Hepatic stellate cell (primary cell): Measurements from ENCODE around the gene ITPK1.

ENCODE experiments used
- DNase-seq: peaks from one replicate; pipeline ENCODE4 v3.0.0; 2011; ENCODE audit warnings: low spot score

The ITPK1 gene

DNA sequence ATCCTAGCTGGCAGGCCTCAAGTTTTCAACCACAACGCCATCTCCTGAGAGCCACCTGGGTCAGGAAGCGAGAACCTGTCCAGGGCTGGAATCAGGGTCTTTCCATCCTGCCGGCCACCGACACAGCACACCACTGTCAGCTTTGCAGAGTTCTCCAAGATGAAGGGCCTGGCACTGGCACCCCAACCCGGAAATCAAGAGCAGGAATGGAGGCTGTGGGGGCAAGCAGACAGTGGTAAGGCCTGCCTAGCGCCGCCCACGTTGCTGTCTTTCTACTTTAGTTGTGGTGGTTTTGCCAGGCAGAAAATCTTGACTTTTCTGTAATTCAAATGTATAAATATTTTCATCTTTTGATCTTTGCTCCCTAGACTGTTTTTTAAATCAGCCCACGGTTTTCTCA lies 90.7 kb downstream of the ITPK1 start:
- DNase-seq = no peak

DNA sequence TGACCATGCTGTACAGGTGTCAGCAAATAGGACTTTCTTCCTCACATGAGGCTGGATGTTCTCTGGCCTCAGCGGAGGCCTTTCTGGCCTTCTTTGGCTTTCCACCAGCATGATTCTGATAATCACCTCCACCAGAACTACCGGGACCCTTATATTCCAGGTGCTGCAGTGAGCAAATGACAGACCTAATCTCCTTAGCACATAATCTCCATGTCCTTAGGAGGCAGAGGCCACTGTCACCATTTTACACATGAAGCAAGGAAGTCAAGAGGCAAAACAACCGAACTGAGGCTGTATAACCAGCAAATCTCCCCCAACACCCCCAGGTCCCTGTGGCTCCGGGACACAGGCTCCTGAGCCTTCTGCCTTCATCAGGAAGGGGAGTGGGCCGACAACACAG lies 91.2 kb downstream of the ITPK1 start:
- no peak for DNase-seq

DNA sequence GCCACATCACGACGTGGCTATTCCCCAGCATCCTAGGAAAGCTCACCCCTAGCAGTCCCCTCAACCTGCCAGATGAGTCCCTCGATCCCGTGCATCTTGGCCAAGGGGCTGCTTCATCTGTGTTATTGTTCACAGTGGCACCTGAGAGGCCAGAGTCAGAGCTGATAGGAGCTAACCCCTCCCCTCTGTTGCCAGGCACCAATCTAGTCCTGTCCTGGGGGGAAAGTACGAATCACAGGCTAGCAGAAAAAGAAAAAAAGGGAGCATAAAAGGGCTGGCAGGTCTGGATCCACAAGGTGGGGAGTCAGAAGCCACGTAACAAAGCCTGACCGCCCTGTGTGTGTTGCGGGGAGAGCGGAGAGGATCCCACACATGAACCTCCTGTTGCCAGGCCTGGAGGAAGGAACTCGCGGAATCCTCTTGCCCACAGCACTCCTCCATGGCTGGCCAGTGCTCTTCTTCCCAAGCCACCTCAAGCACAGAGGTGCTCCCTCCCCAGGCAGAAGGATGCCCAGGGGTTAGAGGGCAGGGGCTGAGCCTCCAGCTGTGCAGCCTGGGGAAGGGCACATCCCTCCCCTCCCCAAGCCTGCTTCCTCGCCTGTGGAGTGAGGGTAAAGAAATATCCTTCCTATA lies 91.8 kb downstream of the ITPK1 start:
- DNase-seq = no peak

DNA sequence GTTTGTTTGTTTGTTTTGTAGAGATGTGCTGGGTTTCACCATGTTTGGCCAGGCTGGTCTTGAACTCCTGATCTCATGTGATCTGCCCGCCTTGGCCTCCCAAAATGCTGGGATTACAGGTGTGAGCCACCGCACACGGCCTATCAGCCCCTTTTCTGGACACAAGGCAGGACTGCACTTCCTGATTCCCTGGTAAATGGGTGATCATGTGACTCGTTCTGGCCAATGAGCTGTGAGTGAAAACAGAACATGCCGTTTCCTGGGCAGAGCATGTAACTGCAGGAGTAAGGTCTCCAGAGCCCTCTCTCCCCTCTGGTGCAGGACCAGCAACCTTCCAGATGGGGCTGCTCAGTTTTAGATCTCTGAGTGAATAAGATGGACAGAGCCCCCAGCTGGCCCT lies 92.7 kb downstream of the ITPK1 start:
- DNase-seq = no peak

DNA sequence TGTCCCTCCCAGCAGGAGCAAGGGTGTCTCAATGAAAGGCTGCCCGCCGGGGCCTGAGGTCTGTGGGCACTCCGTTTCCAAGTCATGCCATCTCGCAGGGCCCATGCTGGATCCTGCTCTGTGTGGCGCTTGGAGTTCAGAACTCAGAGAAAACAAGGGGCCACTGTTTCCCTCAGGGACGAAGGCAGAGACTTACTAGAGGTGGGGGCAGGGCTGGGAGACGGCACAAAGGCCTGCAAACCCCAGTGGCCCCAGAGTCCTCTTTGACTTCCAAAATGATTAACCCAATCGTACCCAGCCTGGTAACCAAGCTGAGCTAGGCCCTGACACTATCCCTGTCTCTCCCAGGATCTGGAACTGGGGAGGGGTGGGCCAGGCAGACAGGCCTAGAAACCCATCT lies 95.8 kb downstream of the ITPK1 start:
- DNase-seq = no peak

DNA sequence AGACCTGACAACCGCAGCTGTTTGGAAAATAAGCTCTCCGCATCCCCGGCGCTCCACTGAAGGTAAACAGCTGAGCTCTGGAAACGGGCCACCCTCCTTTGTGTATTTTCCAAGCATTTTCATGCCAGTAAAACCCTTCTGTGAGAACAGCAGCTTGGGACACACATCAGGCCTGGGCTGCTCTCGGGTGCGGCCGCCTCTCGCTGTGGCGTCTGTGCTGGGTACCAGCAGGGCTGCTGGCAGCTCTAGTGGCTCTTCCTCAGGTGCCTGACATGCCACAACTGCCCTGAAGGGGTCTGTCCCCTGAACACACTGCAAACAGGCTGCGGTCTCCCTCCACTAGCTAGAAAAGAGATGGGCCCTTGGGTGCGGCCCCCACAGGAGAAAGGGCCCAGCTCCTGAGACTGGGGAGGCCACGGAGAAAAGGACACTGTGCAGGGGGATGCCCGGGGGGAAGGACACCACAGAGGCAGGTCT lies 96.3 kb downstream of the ITPK1 start:
- no peak for DNase-seq

DNA sequence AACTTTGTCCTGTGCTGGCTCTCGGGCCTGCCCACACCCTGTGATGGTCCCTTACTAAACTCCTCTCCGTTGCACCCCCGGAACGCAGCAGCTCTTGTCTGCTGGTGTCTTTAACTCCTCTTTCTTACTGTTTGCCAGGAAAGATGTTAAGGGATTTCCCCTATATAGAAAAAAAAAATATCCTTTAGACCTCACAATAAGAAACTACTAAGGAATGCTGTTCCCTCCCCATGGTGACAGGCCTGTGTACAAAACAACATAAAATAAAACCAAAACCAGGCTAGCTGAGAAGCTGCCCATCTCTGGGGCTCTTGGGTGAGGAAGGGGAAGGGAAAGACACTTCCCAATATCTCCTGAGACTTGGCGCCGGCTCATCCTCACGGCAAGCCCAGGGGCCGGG lies 97.4 kb downstream of the ITPK1 start:
- DNase-seq = no peak

DNA sequence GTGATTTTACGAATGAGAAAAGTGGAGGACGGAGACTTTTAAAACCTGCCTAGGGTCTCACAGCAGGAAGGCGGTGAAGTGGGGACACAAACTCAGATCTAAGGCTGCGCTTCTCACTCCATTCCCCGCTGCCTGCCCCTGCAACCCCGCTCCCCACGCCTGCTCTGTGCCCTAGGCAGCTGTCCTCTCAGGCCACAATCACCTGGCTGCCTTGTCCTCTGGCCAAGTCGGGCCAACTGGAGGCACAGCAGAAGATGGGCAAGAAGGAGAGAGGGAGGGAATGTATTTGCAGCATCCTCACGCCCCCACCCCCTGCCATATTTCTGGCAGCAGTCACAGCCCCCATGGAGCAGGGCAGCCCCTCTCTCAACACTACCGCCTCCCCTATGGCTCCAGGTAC lies 97.8 kb downstream of the ITPK1 start:
- no peak for DNase-seq

DNA sequence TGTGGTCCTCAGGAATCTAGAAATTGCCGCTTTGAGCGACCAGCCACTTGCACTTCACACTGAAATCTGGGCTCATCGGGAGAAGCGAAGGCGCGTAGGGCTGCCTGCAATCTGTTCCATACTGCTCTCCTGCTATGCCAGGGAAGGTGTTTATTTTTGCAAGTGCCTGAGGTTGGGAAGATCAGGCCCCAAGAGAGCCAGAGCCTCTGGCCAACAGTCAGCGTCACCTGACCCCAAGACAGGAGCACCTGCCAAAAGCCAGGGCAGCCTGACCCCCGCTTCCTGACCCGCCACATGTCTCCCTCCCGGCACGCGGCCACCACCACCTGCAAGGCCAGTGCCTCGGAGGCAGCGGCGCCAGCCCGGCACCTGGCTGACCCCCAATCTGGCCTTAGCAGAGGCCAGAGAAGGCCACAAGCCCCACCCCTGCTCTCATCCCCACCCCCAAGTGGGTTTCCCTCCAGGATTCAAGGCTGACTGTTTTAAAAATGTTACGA lies 98.4 kb downstream of the ITPK1 start:
- DNase-seq = no peak

DNA sequence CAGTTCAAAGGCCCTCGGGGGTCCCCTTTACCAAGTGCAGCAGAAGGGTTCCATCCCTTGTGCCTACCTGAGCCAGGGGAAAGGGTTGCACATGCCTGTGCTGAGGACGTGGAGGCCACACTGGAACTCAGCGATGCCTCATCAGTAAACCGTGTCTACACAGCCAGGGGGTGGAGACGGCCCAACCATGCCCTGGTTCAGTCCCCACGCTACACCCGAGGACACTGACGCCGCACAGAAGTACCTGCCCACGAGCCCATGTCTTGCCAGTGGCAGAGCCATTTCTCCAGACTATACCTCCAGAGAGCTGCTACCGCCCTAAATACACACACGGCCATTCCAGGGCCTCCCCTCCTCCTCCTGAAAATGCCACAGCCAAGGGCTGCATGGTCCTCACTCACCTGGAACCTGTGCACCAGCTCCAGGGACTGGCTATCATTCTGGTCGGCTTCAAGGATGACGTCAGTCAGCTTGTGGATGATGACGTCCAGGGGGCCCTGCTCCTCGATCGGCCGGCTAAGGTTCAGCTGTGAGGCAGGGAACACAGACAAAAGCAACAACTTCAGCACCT lies 99.4 kb downstream of the ITPK1 start:
- DNase-seq = no peak

DNA sequence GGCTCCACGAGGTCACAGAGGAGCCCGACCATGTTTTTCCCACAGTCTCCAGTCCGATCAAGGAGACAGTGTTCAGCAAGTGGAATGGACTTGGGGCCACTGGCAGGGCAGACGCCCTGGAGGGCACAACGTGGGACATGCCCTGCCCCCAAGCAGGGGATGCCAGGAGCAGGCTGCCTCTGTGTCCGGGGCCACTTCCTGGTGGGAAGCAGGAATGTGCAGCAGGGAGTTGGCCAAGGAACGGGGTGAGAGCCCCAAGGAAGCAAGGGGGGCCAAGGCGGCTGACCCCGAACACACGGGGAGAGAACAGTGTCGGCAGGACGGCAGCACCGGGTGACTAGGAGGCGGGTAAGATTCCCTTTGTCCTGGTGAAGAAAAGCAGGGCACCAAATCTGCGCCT lies 100.2 kb downstream of the ITPK1 start:
- DNase-seq = no peak

DNA sequence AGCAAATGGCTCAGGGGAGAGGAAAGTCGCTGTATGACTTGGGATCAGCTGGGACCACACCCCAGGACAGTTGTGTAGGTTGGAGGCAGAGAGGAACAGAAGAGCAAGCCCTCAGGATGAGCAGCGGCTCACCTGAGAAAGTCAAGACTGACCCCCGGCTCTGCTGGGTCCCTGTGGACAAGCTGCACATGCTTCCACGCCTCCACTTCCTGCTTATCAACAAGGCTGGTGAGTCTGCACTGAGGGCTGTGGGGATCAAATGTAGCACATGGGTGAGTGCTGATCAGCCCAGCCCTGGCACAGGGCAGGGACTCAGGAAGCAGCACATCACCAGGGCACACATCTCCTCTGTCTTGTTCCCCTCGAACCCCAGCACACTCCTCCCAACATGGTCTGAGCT lies 100.7 kb downstream of the ITPK1 start:
- DNase-seq = no peak

DNA sequence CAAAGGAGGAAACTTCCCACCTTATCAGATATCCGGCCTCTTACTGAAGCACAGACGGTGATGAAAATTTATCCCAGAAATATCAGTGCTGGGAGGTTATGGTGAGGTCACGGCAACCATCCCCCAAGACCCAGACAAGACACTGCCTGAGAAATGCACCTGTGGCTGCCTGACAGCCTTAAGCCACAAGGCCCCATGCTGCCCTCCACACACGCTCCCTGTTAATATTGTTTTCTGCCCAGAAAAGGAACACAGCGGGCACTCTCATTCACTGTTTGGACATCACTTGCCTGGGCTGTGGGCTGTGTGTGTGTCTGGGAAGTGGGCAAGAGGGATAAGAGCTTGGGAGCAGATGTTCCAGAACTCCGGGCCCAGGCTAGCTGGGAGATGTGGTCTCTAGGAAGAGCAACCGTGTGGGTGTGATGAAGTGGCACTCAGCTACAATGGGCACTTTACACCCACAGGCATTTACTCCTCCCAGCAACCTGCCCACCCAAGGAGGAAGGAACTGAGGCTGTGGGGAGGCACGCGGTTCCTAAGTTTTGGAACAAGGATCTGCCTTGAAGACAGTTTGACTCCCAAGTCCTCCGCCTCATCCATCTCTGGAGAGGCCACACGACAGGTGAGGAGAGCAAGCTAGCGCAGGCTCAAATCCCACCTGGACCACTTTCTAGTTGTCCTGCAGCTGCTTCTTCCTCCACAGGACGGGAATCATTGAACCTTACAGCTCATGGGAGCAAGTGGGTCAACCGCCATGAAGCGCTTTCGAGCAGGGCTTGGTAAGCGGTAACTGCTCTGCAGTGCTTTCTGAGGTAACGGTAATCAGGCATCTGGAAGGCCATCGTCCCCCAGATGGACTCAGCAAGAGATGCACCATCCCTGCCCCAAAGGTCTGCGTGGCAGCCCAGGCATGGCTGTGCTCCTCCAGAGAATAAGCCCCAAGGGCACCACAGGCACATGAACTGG lies 101.4 kb downstream of the ITPK1 start:
- no peak for DNase-seq

DNA sequence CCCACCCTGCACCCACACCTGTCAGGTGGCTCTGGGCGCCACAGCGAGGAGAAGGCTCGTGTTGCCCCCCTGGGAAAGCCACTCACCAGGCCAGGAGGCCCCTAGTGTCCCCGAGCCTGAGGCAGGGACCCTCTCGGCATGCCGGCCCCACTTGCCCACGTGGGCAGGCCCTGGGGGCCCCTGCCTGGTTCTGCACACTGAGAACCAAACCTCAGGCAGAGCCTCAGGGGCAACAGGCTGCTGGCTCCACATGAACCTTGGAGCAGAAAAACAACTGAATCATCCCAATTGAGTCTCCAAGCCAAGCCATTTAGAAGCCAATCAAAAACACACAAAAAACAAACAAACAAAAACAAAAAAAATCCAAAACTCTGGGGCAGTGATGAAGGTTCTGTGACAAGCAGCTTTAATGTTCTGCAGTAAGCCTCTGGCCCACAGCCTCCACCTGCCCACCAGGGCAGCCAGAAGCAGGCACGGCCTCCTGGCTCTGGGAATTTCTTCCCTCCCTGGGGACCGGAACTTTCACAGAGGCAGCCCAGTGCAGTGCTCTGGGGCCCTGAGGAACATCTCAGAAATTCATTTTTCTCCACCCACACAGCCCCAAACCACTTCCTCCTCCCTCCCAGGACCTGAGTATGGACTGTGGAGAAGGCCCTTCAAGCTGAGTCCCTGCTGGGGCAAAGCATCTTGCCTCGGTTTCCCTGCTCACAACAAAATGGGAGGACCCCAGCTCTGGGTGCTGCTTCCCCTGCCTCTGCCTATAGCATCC lies 102.6 kb downstream of the ITPK1 start:
- DNase-seq = peak; percentile 91

DNA sequence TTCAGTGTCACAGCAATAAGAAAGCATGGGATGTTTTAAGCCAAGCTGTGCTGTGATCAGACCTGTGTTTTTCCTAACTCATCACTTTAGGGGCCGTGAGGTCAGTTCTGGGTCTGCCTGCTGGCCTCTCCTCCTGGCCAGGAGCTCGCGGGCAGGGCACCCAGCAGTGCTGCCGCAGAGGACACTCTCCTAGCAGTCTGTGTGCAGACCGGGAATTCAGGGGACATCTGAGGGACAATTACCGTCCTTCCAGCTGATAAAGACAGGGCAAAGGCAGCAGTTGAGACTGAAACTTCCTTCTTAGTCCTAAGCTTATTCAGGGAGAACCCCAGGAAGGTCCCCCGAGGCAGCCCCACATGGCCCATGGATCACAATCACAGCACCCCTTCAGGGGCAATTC lies 103.2 kb downstream of the ITPK1 start:
- no peak for DNase-seq

DNA sequence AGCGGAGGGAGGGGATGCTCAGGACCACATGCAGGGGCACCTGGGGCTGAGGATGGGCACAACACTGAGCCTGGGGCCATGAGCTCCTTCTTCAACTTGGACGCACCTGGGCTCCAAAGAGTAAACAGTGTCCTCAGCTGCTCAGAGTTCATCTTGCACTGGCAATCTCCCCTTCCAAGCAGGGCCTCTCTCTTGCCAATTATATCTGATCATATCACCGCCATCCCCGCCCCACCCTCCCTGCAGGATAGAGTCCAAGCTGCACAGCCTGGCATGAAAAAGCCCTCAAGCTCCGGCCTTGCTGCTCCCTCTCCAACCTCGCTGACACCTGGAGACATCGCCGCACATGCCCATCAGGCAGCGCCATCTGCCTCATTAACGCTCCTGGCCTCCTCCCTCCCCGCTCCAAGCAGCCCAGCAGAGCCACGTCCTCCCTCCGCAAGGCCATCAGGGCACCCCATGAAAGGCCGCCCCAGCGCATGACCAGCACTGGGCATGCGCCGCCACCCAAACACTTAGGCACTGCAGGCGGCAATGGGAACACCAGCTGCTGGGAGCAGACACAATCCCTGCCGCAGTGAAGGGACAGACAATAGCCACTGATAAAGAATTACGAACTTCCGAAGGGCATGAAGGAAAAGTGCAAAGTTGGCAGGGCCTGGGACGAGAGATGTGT lies 103.9 kb downstream of the ITPK1 start:
- no peak for DNase-seq

DNA sequence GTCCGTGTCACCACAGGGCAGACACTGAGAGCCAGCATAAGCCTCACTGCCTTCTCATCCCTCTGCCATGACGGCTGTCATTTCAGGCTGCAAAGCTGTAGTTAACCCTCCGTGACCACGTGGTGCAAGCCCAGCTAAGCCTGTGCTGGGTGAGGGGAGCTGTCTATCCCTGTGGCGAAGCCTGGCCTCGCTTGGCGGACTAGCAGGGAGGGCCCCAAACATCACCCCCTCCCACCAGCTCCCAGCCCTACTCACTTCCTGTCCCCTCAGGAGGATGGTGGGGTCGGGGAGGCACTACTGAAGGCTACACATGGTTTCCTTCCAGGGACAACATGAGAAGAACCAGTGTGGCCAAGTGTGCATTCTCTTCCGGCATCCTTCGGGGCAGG lies 104.6 kb downstream of the ITPK1 start:
- no peak for DNase-seq

DNA sequence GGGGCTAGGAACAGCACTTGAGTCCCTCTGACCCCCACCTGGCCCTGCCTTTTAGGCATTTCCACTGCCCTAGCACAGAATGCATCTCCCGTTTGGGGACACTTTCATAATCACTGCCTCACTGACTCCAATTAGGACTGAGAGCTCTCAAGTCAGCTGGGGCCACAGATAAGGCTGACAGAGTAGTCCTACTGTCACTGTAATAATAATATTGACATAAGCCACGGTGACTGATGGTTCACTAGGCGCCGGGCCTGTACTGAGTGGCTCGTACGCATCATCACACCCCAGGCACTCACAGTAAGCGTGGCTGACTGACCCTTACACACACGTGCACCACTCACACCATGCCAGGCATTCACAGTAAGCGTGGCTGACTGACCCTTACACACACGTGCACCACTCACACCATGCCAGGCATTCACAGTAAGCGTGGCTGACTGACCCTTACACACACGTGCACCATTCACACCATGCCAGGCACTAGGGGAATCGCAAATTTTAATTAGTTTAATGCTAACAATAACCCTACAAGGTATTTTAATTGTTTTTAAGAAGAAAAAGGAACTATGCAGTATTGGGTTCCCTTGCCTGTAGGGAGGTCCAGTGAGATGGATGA lies 105.1 kb downstream of the ITPK1 start:
- DNase-seq = no peak

DNA sequence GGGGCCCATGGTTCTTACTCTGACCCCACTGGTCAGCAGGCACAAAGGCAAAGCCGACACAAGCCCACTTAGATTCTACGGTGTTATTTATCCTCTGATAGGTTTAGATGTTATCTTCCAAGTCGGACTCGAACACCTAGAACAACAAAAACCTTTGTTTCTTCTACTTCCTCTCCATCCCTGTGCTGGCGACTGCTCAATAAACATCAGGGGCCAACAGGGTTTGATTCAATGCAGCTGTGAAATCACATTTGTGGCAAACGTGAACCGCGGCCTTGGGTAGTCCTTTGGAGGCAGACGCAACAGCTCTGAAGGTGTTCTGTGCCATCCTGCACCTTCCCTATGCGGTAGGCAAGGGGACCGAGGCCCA lies 105.6 kb downstream of the ITPK1 start:
- no peak for DNase-seq

DNA sequence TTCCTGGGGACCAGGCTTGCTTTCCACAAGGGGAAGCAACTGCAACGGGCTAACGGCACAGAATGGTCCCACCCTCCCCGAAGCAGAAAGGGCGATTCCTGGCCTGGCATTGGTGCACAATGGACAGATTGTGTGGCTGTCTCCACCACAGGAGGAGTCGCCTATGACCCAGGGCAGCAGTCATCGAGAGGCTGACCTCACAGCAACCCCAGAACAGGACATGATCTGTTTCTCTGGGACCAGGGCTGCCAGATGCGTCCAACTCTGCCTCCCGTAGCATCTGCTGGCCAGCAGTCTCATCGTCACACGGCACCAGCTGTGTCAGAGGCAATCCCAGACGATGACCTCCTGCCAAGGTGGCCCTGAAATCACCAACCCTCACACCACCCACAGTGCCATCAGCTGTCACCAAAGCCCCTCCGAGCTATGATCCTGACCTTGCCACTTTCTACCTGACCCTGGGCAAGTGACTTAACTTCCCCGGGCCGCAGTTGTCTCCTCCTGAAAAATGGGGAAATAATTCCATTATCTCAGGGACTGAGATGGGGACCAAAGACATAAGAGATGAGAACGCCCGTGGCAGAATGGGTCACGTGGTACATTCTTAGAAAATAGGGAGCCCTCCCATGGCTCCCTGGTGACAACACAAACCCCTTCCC lies 106.1 kb downstream of the ITPK1 start:
- no peak for DNase-seq

DNA sequence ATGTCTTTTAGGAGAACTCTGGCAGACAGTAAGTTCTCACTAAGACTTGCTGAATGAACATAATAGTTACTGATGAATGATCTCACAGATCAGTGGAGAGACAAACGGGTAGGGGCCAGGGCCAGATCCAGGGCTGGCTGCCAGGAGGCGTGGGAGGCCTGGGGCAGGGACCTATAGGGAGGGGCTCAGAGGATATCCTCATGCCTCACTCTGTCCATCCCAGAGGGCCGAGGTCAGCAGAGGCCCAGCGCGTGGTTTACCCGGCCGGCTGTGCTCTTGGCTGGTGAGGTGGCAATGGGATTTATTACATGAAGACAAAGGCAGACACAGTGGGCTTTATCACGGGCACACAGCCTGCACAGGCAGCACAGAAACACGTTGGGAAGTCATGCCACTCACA lies 107.3 kb downstream of the ITPK1 start:
- DNase-seq = no peak
